Activated T-cell treated with anti-CD3 and anti-CD28 coated beads, Interleukin-2, amount 50 U/mL, for 24 hours (primary cell): Measurements from ENCODE around the gene FGF4.

Experiments used
- DNase-seq: peaks from one replicate; pipeline ENCODE4 v3.0.0-alpha.2; 2020
- H3K27ac Mint-ChIP-seq: 2 replicates; pipeline ENCODE4 v1.8.0; 2020; ENCODE audit warnings: mild to moderate bottlenecking, mixed read lengths
- H3K27me3 Mint-ChIP-seq: 2 replicates; pipeline ENCODE4 v1.8.0; 2020; ENCODE audit warnings: mixed read lengths
- H3K36me3 Mint-ChIP-seq: 2 replicates; pipeline ENCODE4 v1.8.0; 2020; ENCODE audit warnings: low read depth, mixed read lengths
- H3K4me1 Mint-ChIP-seq: 2 replicates; pipeline ENCODE4 v1.8.0; 2020; ENCODE audit warnings: low read depth, mixed read lengths
- H3K4me3 Mint-ChIP-seq: 2 replicates; pipeline ENCODE4 v1.8.0; 2020; ENCODE audit warnings: mild to moderate bottlenecking, moderate library complexity, mixed read lengths
- H3K9me3 Mint-ChIP-seq: 2 replicates; pipeline ENCODE4 v1.8.0; 2020; ENCODE audit warnings: mixed read lengths

FGF4 gene, protein sequence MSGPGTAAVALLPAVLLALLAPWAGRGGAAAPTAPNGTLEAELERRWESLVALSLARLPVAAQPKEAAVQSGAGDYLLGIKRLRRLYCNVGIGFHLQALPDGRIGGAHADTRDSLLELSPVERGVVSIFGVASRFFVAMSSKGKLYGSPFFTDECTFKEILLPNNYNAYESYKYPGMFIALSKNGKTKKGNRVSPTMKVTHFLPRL

DNA sequence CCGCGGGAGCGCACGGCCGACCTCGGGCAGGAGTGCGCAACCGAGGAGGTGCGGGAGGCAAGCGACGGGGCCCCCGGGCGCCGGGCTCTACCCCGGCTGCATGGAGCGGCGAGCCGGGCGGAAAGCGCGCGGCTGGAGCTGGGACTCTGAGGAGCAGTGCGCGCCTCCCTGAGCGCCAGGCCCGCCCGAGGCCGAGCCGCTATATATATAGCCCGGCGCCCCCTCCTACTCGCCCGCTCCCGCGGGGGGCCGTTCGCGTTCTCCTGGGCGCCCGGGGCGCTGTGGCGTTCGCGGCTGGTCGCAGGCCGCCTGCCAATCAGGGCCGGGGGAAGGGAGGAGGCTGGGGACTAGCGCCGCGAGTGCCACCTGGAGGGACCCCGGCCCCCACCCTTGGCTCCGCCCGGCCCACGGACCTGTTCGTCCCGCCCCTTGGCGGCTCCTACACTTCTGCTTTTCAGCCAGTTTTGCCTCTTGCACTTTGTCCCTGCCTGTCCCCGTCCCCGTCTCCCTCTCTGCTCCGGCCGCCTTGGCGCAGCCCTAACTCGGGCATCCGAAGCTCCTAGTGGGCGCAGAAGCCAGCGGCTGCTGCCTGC is at the start of gene FGF4:
TSS of gene FGF4 (minus strand) at position 179 of the 593 bp plus-strand sequence. CDS start 257 bp downstream, outside the sequence.
- H3K4me1 Mint-ChIP-seq: no peaks in the 10 kb centered on the region
- H3K27me3 Mint-ChIP-seq: peaks cover 55% of the 10 kb centered on the region
- no peak for DNase-seq
- H3K27ac Mint-ChIP-seq: no peak within 1 kb of the TSS
- H3K9me3 Mint-ChIP-seq: no peaks in the 10 kb centered on the region
- H3K36me3 Mint-ChIP-seq: no peaks in the 10 kb centered on the region
- no peak within 1 kb of the TSS for H3K4me3 Mint-ChIP-seq

GRCh38 chr11:69823641-69824265 is 48.6 kb upstream of the FGF4 start:
- no peak overlapping the region for H3K27ac Mint-ChIP-seq
- H3K36me3 Mint-ChIP-seq: no peaks in the 10 kb centered on the region
- H3K27me3 Mint-ChIP-seq: peaks cover 49% of the 10 kb centered on the region
- no peaks in the 10 kb centered on the region for H3K9me3 Mint-ChIP-seq
- no peaks in the 10 kb centered on the region for H3K4me1 Mint-ChIP-seq
- H3K4me3 Mint-ChIP-seq: no peak overlapping the region
- DNase-seq: no peak

DNA sequence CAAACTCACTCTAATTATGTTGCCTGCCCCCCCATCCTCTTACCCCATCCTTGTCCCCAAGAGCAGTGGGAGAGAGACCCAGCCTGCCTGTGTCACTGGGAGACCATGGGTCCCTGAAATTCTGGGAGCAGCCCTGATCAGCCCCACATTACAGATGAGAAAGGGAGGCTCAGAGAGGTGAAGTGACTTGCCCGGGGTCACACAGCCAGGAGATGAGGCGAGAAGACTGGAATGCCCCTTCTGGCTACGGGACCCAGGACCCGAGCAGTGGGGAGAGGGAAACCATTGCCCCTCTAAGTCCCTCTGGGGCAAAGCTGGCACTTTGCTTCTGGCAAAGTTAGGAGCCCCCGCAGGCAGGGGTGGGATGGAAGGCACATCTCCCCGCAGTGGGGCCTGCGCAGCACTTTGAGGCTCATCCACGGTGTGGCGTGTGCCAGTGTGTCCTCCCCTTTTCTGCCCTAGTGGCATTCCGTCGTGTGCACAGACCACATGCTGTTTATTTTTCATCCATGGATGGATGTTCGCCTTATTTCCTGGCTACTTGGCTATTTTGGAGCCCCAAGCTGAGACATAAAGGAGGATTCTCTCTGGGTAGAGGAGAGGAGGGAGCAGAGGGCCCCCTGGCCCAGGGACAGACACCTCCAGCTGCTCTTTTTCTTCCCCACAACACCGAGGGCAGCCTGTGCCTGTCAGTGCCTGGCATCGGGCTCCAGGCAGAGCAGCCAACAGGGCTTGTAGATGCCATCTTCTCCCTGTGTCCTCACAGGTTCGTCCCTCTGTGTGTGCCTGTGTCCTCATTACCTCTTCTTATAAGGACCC is 47.7 kb upstream of the FGF4 start:
- Mint-ChIP-seq H3K9me3 (no peaks in the 10 kb centered on the region), H3K4me3 (no peak overlapping the region), H3K27me3 (peaks cover 49% of the 10 kb centered on the region), H3K36me3 (no peaks in the 10 kb centered on the region), H3K27ac (no peak overlapping the region), H3K4me1 (no peaks in the 10 kb centered on the region)
- no peak for DNase-seq

DNA sequence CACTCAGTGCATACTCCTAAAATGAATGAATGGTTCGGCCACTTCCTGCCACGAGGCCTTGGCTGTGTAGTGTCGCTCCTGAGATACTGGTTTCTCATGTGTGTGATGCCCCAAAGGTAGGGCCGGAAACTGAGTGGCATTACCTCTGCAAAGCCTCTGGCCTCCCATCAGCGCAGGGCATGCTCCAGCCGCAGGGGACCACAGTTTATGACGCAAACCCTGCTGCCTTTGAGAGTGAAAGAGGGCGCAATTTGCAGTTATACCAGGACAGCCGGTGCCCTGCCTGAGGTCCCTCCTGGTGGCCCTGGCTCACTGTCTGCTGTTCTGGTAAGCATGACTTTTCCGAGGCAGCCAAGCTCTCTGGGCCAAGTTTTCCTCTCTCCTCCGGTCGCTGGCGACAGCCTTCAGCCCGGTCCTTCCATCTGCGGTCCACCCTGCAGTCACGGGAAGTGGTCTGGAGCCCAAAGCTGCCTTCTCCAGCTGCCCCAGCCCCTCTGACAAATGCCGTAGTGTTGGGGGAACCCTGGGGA is 46.4 kb upstream of the FGF4 start:
- H3K9me3 Mint-ChIP-seq: no peaks in the 10 kb centered on the region
- H3K4me1 Mint-ChIP-seq: no peaks in the 10 kb centered on the region
- no peak overlapping the region for H3K27ac Mint-ChIP-seq
- no peak for DNase-seq
- no peak overlapping the region for H3K4me3 Mint-ChIP-seq
- peaks cover 55% of the 10 kb centered on the region for H3K27me3 Mint-ChIP-seq
- no peaks in the 10 kb centered on the region for H3K36me3 Mint-ChIP-seq

GRCh38 chr11:69820441-69820840 is 45.3 kb upstream of the FGF4 start:
- H3K4me1 Mint-ChIP-seq: no peaks in the 10 kb centered on the region
- no peak for DNase-seq
- no peaks in the 10 kb centered on the region for H3K9me3 Mint-ChIP-seq
- no peak overlapping the region for H3K27ac Mint-ChIP-seq
- no peaks in the 10 kb centered on the region for H3K36me3 Mint-ChIP-seq
- peaks cover 62% of the 10 kb centered on the region for H3K27me3 Mint-ChIP-seq
- no peak overlapping the region for H3K4me3 Mint-ChIP-seq

GRCh38 chr11:69819541-69820070 is 44.5 kb upstream of the FGF4 start:
- H3K27me3 Mint-ChIP-seq: peaks cover 64% of the 10 kb centered on the region
- no peak for DNase-seq
- no peaks in the 10 kb centered on the region for H3K36me3 Mint-ChIP-seq
- no peaks in the 10 kb centered on the region for H3K9me3 Mint-ChIP-seq
- H3K27ac Mint-ChIP-seq: no peak overlapping the region
- no peaks in the 10 kb centered on the region for H3K4me1 Mint-ChIP-seq
- no peak overlapping the region for H3K4me3 Mint-ChIP-seq

DNA sequence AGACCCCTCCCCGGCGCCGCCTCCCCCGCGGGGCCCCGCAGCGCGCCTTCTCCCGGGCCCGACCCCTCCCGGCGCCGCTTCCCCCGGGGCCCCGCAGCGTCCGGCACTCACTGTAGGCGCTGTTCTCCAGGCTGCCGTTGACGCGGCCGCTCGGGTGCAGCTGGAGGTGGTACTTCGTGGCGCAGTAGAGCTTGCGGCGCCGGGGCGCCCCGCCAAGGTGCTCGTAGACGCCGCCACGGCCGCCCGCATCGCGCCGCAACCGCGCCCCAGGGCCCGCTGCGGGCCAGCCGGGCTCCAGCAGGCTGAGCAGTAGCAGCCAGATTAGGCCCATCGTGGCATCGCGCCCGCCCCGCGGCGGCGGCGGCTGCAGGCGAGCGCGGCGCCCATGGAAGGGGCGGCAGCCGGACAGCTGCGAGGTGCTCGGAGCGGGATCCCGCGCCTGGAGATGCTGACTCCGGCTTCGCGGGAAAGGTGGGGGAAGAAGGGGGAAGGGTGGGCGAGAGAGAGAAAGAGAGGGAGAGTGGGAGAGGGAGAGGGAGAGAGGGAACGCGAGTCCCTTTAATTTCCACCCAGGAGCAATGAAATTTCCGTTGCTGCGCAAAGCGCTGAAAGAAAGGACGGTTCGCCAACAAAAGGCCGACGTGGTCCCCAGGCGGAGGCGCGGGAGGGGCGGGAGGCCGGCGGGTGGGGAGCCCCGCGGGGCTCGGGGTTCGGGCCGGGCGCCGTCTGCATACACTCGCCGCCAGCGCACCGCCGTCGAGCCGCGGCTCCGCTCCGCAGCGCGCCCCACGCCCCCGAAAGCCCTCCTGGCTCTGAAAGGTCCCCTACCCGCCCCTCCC is 43.7 kb upstream of the FGF4 start, which contains the start of gene FGF3:
TSS of gene FGF3 (minus strand) at position 814 of the 839 bp plus-strand sequence. CDS start at position 331, 483 bp downstream.
- H3K36me3 Mint-ChIP-seq: no peaks in the 10 kb centered on the region
- no peak within 1 kb of the TSS for H3K4me3 Mint-ChIP-seq
- H3K9me3 Mint-ChIP-seq: no peaks in the 10 kb centered on the region
- H3K4me1 Mint-ChIP-seq: no peaks in the 10 kb centered on the region
- no peak within 1 kb of the TSS for H3K27ac Mint-ChIP-seq
- DNase-seq: no peak
- peaks cover 66% of the 10 kb centered on the region for H3K27me3 Mint-ChIP-seq

- H3K36me3 Mint-ChIP-seq: no peaks in the 10 kb centered on the region
- H3K4me1 Mint-ChIP-seq: no peaks in the 10 kb centered on the region
- DNase-seq: no peak
- H3K4me3 Mint-ChIP-seq: no peak overlapping the region
- H3K9me3 Mint-ChIP-seq: no peaks in the 10 kb centered on the region
- H3K27me3 Mint-ChIP-seq: peaks cover 66% of the 10 kb centered on the region
- no peak overlapping the region for H3K27ac Mint-ChIP-seq
These were observed 43.1 kb upstream of the FGF4 start for GRCh38 chr11:69818231-69818602.

DNA sequence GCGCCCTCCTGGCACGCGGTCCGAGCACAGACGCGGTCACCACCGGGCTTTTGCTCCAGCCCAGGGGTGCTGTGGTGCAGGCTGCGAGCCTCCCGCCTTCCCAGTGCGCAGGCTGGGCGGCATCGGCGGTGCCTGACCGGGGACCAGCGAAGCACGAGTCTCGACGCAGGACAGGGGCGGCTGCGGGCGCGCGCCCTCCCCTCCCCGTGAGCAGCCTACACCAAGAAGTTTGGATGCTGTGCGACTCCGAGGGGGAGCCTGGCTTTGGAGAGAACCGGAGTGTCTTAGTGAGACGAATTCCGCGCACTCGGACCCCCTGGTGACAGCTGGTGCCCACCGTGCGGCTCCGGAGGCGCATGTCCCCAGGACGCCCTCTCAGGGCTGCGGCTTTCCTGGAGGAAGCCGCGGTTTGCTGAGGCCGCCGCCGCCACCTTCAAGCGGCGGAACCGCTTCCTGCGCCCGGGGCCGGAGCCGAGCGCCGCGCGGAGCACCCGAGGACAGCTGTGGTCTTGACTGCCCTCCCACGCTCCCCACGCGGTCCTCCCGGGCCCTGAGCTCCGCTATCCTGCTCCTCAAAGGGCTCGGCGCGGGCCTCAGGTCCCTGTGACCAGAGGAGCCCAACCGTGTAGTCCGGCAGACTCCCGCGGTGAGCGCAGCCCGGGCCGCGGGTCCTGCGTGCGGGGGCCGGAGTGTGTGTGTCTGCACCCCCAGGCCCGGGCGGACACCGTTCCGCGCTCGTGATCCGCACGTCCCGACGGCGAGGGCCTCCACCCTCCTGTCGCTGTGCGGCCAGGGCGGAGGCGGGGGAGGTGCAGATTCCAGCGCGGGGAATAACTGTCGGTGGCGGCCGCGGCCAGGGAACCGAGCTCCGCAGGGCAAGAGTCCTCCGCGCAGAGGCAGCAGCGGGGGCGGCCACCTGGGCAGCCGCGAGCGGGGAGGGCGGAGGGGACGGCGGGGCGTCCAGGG is 42.4 kb upstream of the FGF4 start:
- Mint-ChIP-seq H3K36me3 (no peaks in the 10 kb centered on the region), H3K27ac (no peak overlapping the region), H3K9me3 (no peaks in the 10 kb centered on the region), H3K4me1 (no peaks in the 10 kb centered on the region), H3K4me3 (no peak overlapping the region), H3K27me3 (peaks cover 66% of the 10 kb centered on the region)
- no peak for DNase-seq

- peaks cover 62% of the 10 kb centered on the region for H3K27me3 Mint-ChIP-seq
- H3K4me1 Mint-ChIP-seq: no peaks in the 10 kb centered on the region
- no peak overlapping the region for H3K27ac Mint-ChIP-seq
- H3K36me3 Mint-ChIP-seq: no peaks in the 10 kb centered on the region
- H3K4me3 Mint-ChIP-seq: no peak overlapping the region
- no peaks in the 10 kb centered on the region for H3K9me3 Mint-ChIP-seq
- no peak for DNase-seq
These were observed 41.5 kb upstream of the FGF4 start for GRCh38 chr11:69816671-69817070.

- H3K36me3 Mint-ChIP-seq: no peaks in the 10 kb centered on the region
- H3K4me3 Mint-ChIP-seq: no peak overlapping the region
- no peaks in the 10 kb centered on the region for H3K4me1 Mint-ChIP-seq
- DNase-seq: no peak
- H3K9me3 Mint-ChIP-seq: no peaks in the 10 kb centered on the region
- peaks cover 55% of the 10 kb centered on the region for H3K27me3 Mint-ChIP-seq
- H3K27ac Mint-ChIP-seq: no peak overlapping the region
These were observed 40.8 kb upstream of the FGF4 start for GRCh38 chr11:69815973-69816372.

- no peaks in the 10 kb centered on the region for H3K36me3 Mint-ChIP-seq
- no peak overlapping the region for H3K27ac Mint-ChIP-seq
- no peaks in the 10 kb centered on the region for H3K4me1 Mint-ChIP-seq
- H3K9me3 Mint-ChIP-seq: no peaks in the 10 kb centered on the region
- no peak for DNase-seq
- H3K4me3 Mint-ChIP-seq: no peak overlapping the region
- H3K27me3 Mint-ChIP-seq: peaks cover 48% of the 10 kb centered on the region
These were observed 39.8 kb upstream of the FGF4 start for GRCh38 chr11:69814902-69815301.

DNA sequence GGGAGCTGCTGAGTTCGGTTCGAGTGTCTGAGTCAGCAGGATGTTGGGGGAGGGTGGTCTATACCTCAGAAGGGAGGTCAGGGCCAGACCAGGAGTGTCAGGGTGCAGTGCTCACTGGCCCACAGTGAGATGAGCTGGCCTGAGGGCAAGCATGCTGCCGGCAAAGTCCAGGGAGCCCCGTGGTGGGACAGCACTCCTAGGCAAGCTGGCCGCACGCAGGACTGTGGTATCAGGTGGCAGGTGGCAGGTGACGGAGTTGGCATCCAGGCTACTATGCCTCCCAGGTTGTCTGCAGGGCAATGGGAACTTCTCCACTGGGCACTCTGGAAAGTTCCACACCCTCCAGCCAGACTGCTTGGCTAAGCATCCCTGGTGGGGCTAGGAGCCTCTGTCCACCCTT is 39.3 kb upstream of the FGF4 start:
- DNase-seq: no peak
- H3K27me3 Mint-ChIP-seq: peaks cover 47% of the 10 kb centered on the region
- H3K36me3 Mint-ChIP-seq: no peaks in the 10 kb centered on the region
- H3K4me1 Mint-ChIP-seq: no peaks in the 10 kb centered on the region
- no peaks in the 10 kb centered on the region for H3K9me3 Mint-ChIP-seq
- no peak overlapping the region for H3K27ac Mint-ChIP-seq
- no peak overlapping the region for H3K4me3 Mint-ChIP-seq
